GM18519 (cell line): ENCODE results near the gene SCYL3.
"Not testable (repeated sequence)": the region's sequence is repeated elsewhere in the genome, so short reads cannot be mapped to it uniquely, and the experiment has no call there.

Experiments used
- ATAC-seq: cut with Tn5 transposase; IDR thresholded peaks from one replicate; pipeline ENCODE4 v1.9.1; 2021; ENCODE audit warnings: mild to moderate bottlenecking, moderate library complexity; ENCODE audit not compliant: unreplicated experiment, low FRiP score

Gene SCYL3

GRCh38 chr1:169893645-169894423 lies at the start of gene SCYL3:
Gene SCYL3, minus strand, starts transcription at chr1:169893896. Its CDS starts 5,056 bp downstream, at chr1:169888840.
- peak; percentile 63 for ATAC-seq

- ATAC-seq = no peak
These were observed 48.5 kb upstream of the SCYL3 start for GRCh38 chr1:169941982-169942830.

GRCh38 chr1:169933984-169934725 lies 40.5 kb upstream of the SCYL3 start:
- no peak for ATAC-seq

- ATAC-seq = no peak
These were observed 38.1 kb upstream of the SCYL3 start for GRCh38 chr1:169931795-169932231.

GRCh38 chr1:169929210-169929526 lies 35.5 kb upstream of the SCYL3 start:
- no peak for ATAC-seq

GRCh38 chr1:169928438-169929209 lies 34.9 kb upstream of the SCYL3 start:
- ATAC-seq = peak; percentile 48

- peak; percentile 78 for ATAC-seq
These were observed 32.1 kb upstream of the SCYL3 start for GRCh38 chr1:169925505-169926482.

- no peak for ATAC-seq
These were observed 31.1 kb upstream of the SCYL3 start for GRCh38 chr1:169924829-169925228.

GRCh38 chr1:169924063-169924462 lies 30.4 kb upstream of the SCYL3 start:
- ATAC-seq = no peak

- ATAC-seq = no peak
These were observed 27.4 kb upstream of the SCYL3 start for GRCh38 chr1:169921080-169921479.

GRCh38 chr1:169918927-169919326 lies 25.2 kb upstream of the SCYL3 start:
- no peak for ATAC-seq

GRCh38 chr1:169918220-169918619 lies 24.5 kb upstream of the SCYL3 start:
- ATAC-seq = not testable (repeated sequence)

- no peak for ATAC-seq
These were observed 21.5 kb upstream of the SCYL3 start for GRCh38 chr1:169915150-169915549.

- ATAC-seq = no peak
These were observed 20.8 kb upstream of the SCYL3 start for GRCh38 chr1:169914531-169914930.

GRCh38 chr1:169909499-169909898 lies 15.8 kb upstream of the SCYL3 start:
- no peak for ATAC-seq

GRCh38 chr1:169906938-169907337 lies 13.2 kb upstream of the SCYL3 start:
- no peak for ATAC-seq

GRCh38 chr1:169904834-169905233 lies 11.1 kb upstream of the SCYL3 start:
- ATAC-seq = no peak

- ATAC-seq = no peak
These were observed 9.1 kb upstream of the SCYL3 start for GRCh38 chr1:169902751-169903150.

GRCh38 chr1:169901115-169901514 lies 7.4 kb upstream of the SCYL3 start:
- no peak for ATAC-seq
